WERI-Rb-1 (cell line): Measurements from ENCODE around the gene ZNFX1.

Source experiments
- DNase-seq: peaks from one replicate; pipeline ENCODE4 v3.0.0-alpha.2; 2020
- H3K27ac ChIP-seq: fragments of 250-450 bp; sonication (Bioruptor Pico); 2 replicates; pipeline ENCODE4 v1.5.1; 2020; ENCODE audit warnings: mild to moderate bottlenecking, moderate library complexity
- H3K27me3 ChIP-seq: fragments of 250-450 bp; sonication (Bioruptor Pico); 2 replicates; pipeline ENCODE4 v1.5.1; 2021; ENCODE audit warnings: mild to moderate bottlenecking, low read depth, moderate library complexity; ENCODE audit not compliant: insufficient read depth, severe bottlenecking
- H3K36me3 ChIP-seq: fragments of 250-450 bp; sonication (Bioruptor Pico); 2 replicates; pipeline ENCODE4 v1.5.1; 2020; ENCODE audit warnings: mild to moderate bottlenecking, moderate library complexity
- H3K4me3 ChIP-seq: 2 replicates; pipeline ENCODE4 v1.5.1; 2011; ENCODE audit warnings: low read depth, mild to moderate bottlenecking, control low read depth, low read length
- H3K9me3 ChIP-seq: fragments of 250-450 bp; sonication (Bioruptor Pico); 2 replicates; pipeline ENCODE4 v1.5.1; 2021; ENCODE audit warnings: mild to moderate bottlenecking, moderate library complexity; ENCODE audit not compliant: severe bottlenecking
- CTCF ChIP-seq: IDR thresholded peaks from 2 replicates; pipeline ENCODE4 v1.5.1; 2011; ENCODE audit warnings: low read depth, mild to moderate bottlenecking, control low read depth, inconsistent platforms, low read length

Gene ZNFX1

DNA sequence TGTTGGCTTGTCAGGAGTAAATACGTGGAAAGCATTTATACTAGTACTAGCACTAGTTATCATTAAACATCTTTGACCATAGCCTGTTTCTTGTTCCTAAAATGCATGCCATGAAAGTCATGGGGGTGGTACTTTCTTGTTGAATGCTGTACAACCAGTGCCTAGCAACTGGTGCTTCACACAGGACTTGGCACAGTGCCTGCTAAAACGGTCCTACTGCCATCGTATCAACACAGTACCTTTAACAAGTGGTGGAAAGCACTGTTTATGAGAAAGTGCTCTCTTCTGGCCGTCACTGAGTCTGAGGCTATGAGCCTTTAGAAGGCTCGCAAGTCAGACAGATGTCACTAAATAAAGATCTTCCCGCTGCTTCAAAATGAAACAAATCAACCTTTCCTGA lies 21.6 kb downstream of the ZNFX1 start:
- Histone ChIP-seq H3K9me3 (no peaks in the 10 kb centered on the region), H3K27me3 (no peaks in the 10 kb centered on the region), H3K36me3 (peaks cover 79% of the 10 kb centered on the region), H3K27ac (no peak overlapping the region), H3K4me3 (no peak overlapping the region)
- DNase-seq, result no peak
- no peak for TF ChIP-seq CTCF

GRCh38 chr20:49252556-49253350 lies 25.1 kb downstream of the ZNFX1 start:
- Histone ChIP-seq H3K9me3 (no peaks in the 10 kb centered on the region), H3K4me3 (no peak overlapping the region), H3K36me3 (peaks cover 87% of the 10 kb centered on the region), H3K27me3 (no peaks in the 10 kb centered on the region), H3K27ac (no peak overlapping the region)
- TF ChIP-seq CTCF, result no peak
- DNase-seq, result no peak

DNA sequence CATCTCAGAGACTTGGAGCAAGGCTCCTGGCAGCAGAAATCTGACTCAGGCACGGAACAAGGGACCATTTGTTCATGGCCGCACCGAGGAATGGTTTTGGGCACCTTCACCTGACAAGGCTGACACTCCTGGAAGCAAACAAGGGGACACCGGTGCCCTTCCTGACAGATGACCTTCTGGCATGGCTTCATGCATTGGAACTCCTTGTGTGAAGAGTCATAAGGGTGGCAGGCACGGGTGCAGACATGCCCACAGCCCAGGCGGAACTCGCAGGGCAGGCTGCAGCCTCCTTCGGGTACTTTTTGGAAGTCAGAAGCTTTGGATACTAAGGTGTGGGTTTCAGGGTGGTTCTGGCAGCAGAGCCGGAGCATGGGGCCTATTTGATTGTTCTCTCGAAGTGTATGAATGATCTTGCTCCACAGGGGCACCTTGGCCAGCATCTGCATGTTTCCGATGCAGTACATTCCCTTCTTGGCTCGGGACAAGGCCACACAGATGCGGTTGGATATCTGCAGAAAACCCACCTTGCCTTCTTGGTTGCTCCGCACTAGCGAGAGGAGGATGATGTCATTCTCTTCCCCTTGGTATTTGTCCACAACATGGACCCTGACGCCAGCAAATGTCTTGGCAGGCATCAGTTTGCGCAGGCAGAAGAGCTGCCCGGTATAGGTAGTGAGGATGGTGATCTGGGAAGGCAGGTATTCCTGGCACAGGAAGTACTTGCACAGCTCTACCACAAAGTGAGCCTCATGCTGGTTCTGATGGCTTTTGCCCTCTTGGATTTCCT lies 28.8 kb downstream of the ZNFX1 start:
- Histone ChIP-seq H3K27ac (no peak overlapping the region), H3K9me3 (no peaks in the 10 kb centered on the region), H3K27me3 (no peaks in the 10 kb centered on the region), H3K4me3 (no peak overlapping the region), H3K36me3 (peaks cover 92% of the 10 kb centered on the region)
- TF ChIP-seq CTCF, result no peak
- DNase-seq, result no peak

GRCh38 chr20:49248301-49248700 lies 29.6 kb downstream of the ZNFX1 start:
- H3K4me3 ChIP-seq, result no peak overlapping the region
- no peaks in the 10 kb centered on the region for H3K9me3 ChIP-seq
- H3K27ac ChIP-seq, result no peak overlapping the region
- no peak for DNase-seq
- H3K36me3 ChIP-seq, result peaks cover 93% of the 10 kb centered on the region
- no peak for TF ChIP-seq CTCF
- H3K27me3 ChIP-seq, result no peaks in the 10 kb centered on the region

- no peaks in the 10 kb centered on the region for H3K9me3 ChIP-seq
- TF ChIP-seq CTCF, result no peak
- H3K27me3 ChIP-seq, result no peaks in the 10 kb centered on the region
- no peak overlapping the region for H3K27ac ChIP-seq
- peaks cover 93% of the 10 kb centered on the region for H3K36me3 ChIP-seq
- DNase-seq, result no peak
- no peak overlapping the region for H3K4me3 ChIP-seq
Measured at GRCh38 chr20:49247792-49248191, 30.1 kb downstream of the ZNFX1 start.
